ENCODE measurements around the gene CTNND2.
"Not testable (repeated sequence)": the region's sequence is repeated elsewhere in the genome, so short reads cannot be mapped to it uniquely, and the experiment has no call there.

DNA sequence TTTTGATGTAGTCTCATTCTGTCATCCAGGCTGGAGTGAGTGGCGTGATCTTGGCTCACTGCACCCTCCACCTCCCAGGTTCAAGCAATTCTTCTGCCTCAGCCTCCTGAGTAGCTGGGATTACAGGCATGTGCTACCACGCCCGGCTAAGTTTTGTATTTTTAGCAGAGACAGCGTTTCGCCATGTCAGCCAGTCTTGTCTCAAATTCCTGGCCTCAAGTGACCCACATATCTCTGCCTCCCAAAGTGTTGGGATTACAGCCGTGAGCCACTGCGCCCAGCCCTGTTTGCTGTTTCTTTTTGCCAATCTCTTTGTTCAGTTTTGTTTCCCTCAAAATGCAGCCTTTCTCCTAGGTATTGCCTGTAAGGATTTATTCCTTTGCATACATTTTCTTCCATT lies 287.6 kb downstream of the CTNND2 start:
- not testable (repeated sequence) for TF ChIP-seq CTCF (IDR thresholded peaks at IDR 0.05 in 8 of 11, conservative IDR thresholded peaks at IDR 0.05 in 3 of 11); POLR2A (IDR thresholded peaks at IDR 0.05)
